K562 (cell line): ENCODE results near the gene NXT1. TPM values are rescaled to one million over a fixed set of nuclear protein-coding genes. Genes with fewer than 3 reads are reported as not detected.

ENCODE experiments used
- CTCF ChIP-seq, 3 experiments: IDR thresholded peaks in 2 of 3; conservative IDR thresholded peaks in 1 of 3; 2 replicates each; pipeline ENCODE4 v1.5.1; 2011 to 2012; ENCODE audit warnings: low read length in 3 of 3, mild to moderate bottlenecking in 3 of 3, control low read depth in 2 of 3, improper control_type of control experiment in 1 of 3, inconsistent platforms in 1 of 3, low read depth in 1 of 3, mixed read lengths in 1 of 3, moderate library complexity in 1 of 3; ENCODE audit not compliant: insufficient read depth in 2 of 3
- HMG20A ChIP-seq: fragments of 450-650 bp; formaldehyde crosslinking; conservative IDR thresholded peaks from 2 replicates; pipeline ENCODE4 v1.4.0; 2020; ENCODE audit warnings: mild to moderate bottlenecking, mixed read lengths
- ID3 ChIP-seq, 2 experiments: fragments of 250-450 bp in 1 of 2; fragments of 450-650 bp in 1 of 2; sonication (Bioruptor Pico) in 1 of 2; IDR thresholded peaks; 2 replicates each; pipeline versions ENCODE4 v1.6.1 to v1.8.0; 2016 to 2021; ENCODE audit warnings: mild to moderate bottlenecking in 2 of 2, moderate library complexity in 2 of 2, missing compliant biosample characterization in 1 of 2, missing genetic modification characterization in 1 of 2
- IRF2 ChIP-seq: sonication (generic); formaldehyde crosslinking; IDR thresholded peaks from 2 replicates; pipeline ENCODE4 v1.8.1; 2022; ENCODE audit warnings: mild to moderate bottlenecking, missing genetic modification reagents
- KDM5B ChIP-seq: fragments of 200-600 bp; sonication (generic); IDR thresholded peaks from 2 replicates; pipeline ENCODE4 v1.6.1; 2012; ENCODE audit warnings: low read depth, mild to moderate bottlenecking, moderate library complexity, low read length, control low read depth, inconsistent platforms; ENCODE audit not compliant: insufficient replicate concordance
- NRF1 ChIP-seq, 2 experiments: fragments of 450-650 bp; IDR thresholded peaks in 1 of 2; conservative IDR thresholded peaks in 1 of 2; 2 replicates each; pipeline ENCODE4 v1.6.1; 2014; ENCODE audit warnings: mild to moderate bottlenecking in 2 of 2
- RBM15 ChIP-seq: fragments of 200-400 bp; formaldehyde crosslinking; IDR thresholded peaks from 2 replicates; pipeline ENCODE4 v1.6.1; 2018; ENCODE audit warnings: mild to moderate bottlenecking, low read length, moderate library complexity; ENCODE audit not compliant: insufficient read depth
- TAL1 ChIP-seq: fragments of 450-650 bp; IDR thresholded peaks from 2 replicates; pipeline ENCODE4 v1.6.1; 2016; ENCODE audit warnings: mild to moderate bottlenecking
- TCF15 ChIP-seq: fragments of 250-450 bp; sonication (Bioruptor Pico); IDR thresholded peaks from 2 replicates; pipeline ENCODE4 v1.8.0; 2022; ENCODE audit warnings: moderate library complexity, mild to moderate bottlenecking, inconsistent platforms
- ZNF77 ChIP-seq: fragments of 250-450 bp; sonication (Bioruptor Pico); IDR thresholded peaks from 2 replicates; pipeline ENCODE4 v1.5.0; 2020
- polyA plus RNA-seq, 8 experiments: library from polyadenylated mRNA; depleted of rRNA in 4 of 8; stranded (reverse) in 5 of 8; unstranded in 3 of 8; fragments of >200 nt; fragmentation: Nextera tagmentation in 2 of 8; fragmentation: Illumina TruSeq in 1 of 8; extraction: Ambion mirVana in 2 of 8; extraction: Trizol in 1 of 8; gene quantifications; 2 replicates each; pipeline versions ENCODE4 v1.2.1 to v1.2.3, GENCODE V29; 2011 to 2014; ENCODE audit warnings: inconsistent platforms in 1 of 8, missing spikeins in 1 of 8
- total RNA-seq, 7 experiments: library from RNA; depleted of rRNA in 6 of 7; stranded (reverse); fragments of >200 nt in 6 of 7; fragmentation: Illumina TruSeq in 2 of 7; extraction: Trizol in 2 of 7; gene quantifications; 2 replicates each; pipeline versions ENCODE4 v1.2.1 to v1.2.3, GENCODE V29; 2011 to 2021; ENCODE audit warnings: low replicate concordance in 1 of 7
- TF ChIP-seq, protein P1 (sequence below): fragments of 450-650 bp; IDR thresholded peaks from 2 replicates; pipeline ENCODE4 v1.6.1; 2016; ENCODE audit warnings: borderline replicate concordance
- TF ChIP-seq, protein P2 (sequence below), 2 experiments: fragments of 450-650 bp; formaldehyde crosslinking in 1 of 2; IDR thresholded peaks; 2 replicates each; pipeline versions ENCODE4 v1.4.0 to v1.6.1; 2014 to 2020; ENCODE audit warnings: mild to moderate bottlenecking in 2 of 2, borderline replicate concordance in 1 of 2, low read depth in 1 of 2

NXT1 gene
- total and polyA plus RNA-seq, 9 of the 15 experiments (the other 6 are each of a cell fraction or from before 2014, with no cell fraction given) = 7.7 to 50.9 (median 35.6) TPM

GRCh38 chr20:23357767-23358562 lies 7.4 kb downstream of the NXT1 start (continued):
- TF ChIP-seq, protein P1, sequence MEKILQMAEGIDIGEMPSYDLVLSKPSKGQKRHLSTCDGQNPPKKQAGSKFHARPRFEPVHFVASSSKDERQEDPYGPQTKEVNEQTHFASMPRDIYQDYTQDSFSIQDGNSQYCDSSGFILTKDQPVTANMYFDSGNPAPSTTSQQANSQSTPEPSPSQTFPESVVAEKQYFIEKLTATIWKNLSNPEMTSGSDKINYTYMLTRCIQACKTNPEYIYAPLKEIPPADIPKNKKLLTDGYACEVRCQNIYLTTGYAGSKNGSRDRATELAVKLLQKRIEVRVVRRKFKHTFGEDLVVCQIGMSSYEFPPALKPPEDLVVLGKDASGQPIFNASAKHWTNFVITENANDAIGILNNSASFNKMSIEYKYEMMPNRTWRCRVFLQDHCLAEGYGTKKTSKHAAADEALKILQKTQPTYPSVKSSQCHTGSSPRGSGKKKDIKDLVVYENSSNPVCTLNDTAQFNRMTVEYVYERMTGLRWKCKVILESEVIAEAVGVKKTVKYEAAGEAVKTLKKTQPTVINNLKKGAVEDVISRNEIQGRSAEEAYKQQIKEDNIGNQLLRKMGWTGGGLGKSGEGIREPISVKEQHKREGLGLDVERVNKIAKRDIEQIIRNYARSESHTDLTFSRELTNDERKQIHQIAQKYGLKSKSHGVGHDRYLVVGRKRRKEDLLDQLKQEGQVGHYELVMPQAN = peak; percentile 41; the same call in 1 of the 2 replicates
- no peak for TF ChIP-seq TAL1
- no peak for TF ChIP-seq ID3 (CRISPR knock-in tag; IDR thresholded peaks at IDR 0.05)
- TF ChIP-seq ID3 (tag; IDR thresholded peaks at IDR 0.05) = no peak
- TF ChIP-seq IRF2 (CRISPR knock-in tag) = no peak
- TF ChIP-seq CTCF (IDR thresholded peaks at IDR 0.05 in 2 of 3, conservative IDR thresholded peaks at IDR 0.05 in 1 of 3; ENCODE audit: insufficient read depth in 2 of 3, low read depth in 1 of 3, low read length in 3 of 3) = no peak; a peak in 1 of 6 replicates
- no peak for TF ChIP-seq ZNF77 (CRISPR knock-in tag)
- TF ChIP-seq, protein P2, sequence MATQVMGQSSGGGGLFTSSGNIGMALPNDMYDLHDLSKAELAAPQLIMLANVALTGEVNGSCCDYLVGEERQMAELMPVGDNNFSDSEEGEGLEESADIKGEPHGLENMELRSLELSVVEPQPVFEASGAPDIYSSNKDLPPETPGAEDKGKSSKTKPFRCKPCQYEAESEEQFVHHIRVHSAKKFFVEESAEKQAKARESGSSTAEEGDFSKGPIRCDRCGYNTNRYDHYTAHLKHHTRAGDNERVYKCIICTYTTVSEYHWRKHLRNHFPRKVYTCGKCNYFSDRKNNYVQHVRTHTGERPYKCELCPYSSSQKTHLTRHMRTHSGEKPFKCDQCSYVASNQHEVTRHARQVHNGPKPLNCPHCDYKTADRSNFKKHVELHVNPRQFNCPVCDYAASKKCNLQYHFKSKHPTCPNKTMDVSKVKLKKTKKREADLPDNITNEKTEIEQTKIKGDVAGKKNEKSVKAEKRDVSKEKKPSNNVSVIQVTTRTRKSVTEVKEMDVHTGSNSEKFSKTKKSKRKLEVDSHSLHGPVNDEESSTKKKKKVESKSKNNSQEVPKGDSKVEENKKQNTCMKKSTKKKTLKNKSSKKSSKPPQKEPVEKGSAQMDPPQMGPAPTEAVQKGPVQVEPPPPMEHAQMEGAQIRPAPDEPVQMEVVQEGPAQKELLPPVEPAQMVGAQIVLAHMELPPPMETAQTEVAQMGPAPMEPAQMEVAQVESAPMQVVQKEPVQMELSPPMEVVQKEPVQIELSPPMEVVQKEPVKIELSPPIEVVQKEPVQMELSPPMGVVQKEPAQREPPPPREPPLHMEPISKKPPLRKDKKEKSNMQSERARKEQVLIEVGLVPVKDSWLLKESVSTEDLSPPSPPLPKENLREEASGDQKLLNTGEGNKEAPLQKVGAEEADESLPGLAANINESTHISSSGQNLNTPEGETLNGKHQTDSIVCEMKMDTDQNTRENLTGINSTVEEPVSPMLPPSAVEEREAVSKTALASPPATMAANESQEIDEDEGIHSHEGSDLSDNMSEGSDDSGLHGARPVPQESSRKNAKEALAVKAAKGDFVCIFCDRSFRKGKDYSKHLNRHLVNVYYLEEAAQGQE (IDR thresholded peaks at IDR 0.05; ENCODE audit: borderline replicate concordance) = peak; percentile 79
- TF ChIP-seq, protein P2 (CRISPR knock-in tag; IDR thresholded peaks at IDR 0.05; ENCODE audit: low read depth) = no peak
- peak; percentile 33 for TF ChIP-seq KDM5B
- TF ChIP-seq HMG20A = no peak
- TF ChIP-seq TCF15 (CRISPR knock-in tag) = no peak
- TF ChIP-seq NRF1 (conservative IDR thresholded peaks at IDR 0.05 in 1 of 2, IDR thresholded peaks at IDR 0.05 in 1 of 2) = peak; percentile 94 to 95
- TF ChIP-seq RBM15 = no peak
